Keratinocyte (primary cell): Measurements from ENCODE around the gene TSHZ2.

Experiments used
- CTCF ChIP-seq, 3 experiments: IDR thresholded peaks in 1 of 3; conservative IDR thresholded peaks in 1 of 3; optimal IDR thresholded peaks in 1 of 3; 2 replicates in 2 of 3; 3 replicates in 1 of 3; pipeline versions ENCODE3 to v1.5.1; 2011; ENCODE audit warnings: low read length in 3 of 3, mild to moderate bottlenecking in 3 of 3, moderate library complexity in 2 of 3, control low read depth in 1 of 3, inconsistent platforms in 1 of 3; ENCODE audit not compliant: insufficient read depth in 2 of 3; ENCODE audit errors: extremely low read depth in 1 of 3
- EZH2 ChIP-seq: IDR thresholded peaks from one replicate; pipeline ENCODE4 v1.6.1; 2012; ENCODE audit warnings: inconsistent platforms, mild to moderate bottlenecking, low read length, moderate library complexity

- TF ChIP-seq CTCF (optimal IDR thresholded peaks at IDR 0.05 in 1 of 3, IDR thresholded peaks at IDR 0.05 in 1 of 3, conservative IDR thresholded peaks at IDR 0.05 in 1 of 3; ENCODE audit: extremely low read depth in 1 of 3, insufficient read depth in 2 of 3, low read length in 3 of 3): no peak
- TF ChIP-seq EZH2: no peak
Observed at GRCh38 chr20:53103124-53103523, 131.0 kb downstream of the TSHZ2 start.
